Left forelimb (tissue), 1 donor: ENCODE results near the gene SCARB1.

ENCODE experiments used
- DNase-seq: peaks from one replicate; pipeline ENCODE4 v3.0.0-alpha.2; 2018; ENCODE audit warnings: low spot score

The SCARB1 gene

GRCh38 chr12:124796303-124796960 is 67.2 kb downstream of the SCARB1 start:
- no peak for DNase-seq

GRCh38 chr12:124795081-124795948 is 68.3 kb downstream of the SCARB1 start:
- no peak for DNase-seq

- DNase-seq: no peak
These were observed 70.7 kb downstream of the SCARB1 start for GRCh38 chr12:124792961-124793441.

GRCh38 chr12:124792156-124792555 is 71.5 kb downstream of the SCARB1 start:
- no peak for DNase-seq

- DNase-seq: no peak
These were observed 72.8 kb downstream of the SCARB1 start for GRCh38 chr12:124790650-124791400.

GRCh38 chr12:124788936-124789555 is 74.6 kb downstream of the SCARB1 start:
- no peak for DNase-seq

- peak; percentile 88 for DNase-seq
These were observed 77.4 kb downstream of the SCARB1 start for GRCh38 chr12:124786061-124786964.

- no peak for DNase-seq
These were observed 78.6 kb downstream of the SCARB1 start for GRCh38 chr12:124784871-124785572.

- no peak for DNase-seq
These were observed 80.6 kb downstream of the SCARB1 start for GRCh38 chr12:124783087-124783486.

- no peak for DNase-seq
These were observed 81.5 kb downstream of the SCARB1 start for GRCh38 chr12:124782132-124782531.

GRCh38 chr12:124780752-124781685 is 82.6 kb downstream of the SCARB1 start:
- DNase-seq: no peak

- no peak for DNase-seq
These were observed 83.3 kb downstream of the SCARB1 start for GRCh38 chr12:124780336-124780735.

GRCh38 chr12:124779161-124780141 is 84.2 kb downstream of the SCARB1 start:
- no peak for DNase-seq

- no peak for DNase-seq
These were observed 85.3 kb downstream of the SCARB1 start for GRCh38 chr12:124778411-124778810.

GRCh38 chr12:124777399-124778372 is 86.0 kb downstream of the SCARB1 start:
- DNase-seq: no peak

- no peak for DNase-seq
These were observed 87.5 kb downstream of the SCARB1 start for GRCh38 chr12:124776125-124776513.
